HL-60 (cell line): Measurements from ENCODE around the gene SPTBN1.

Experiments
- CTCF ChIP-seq: IDR thresholded peaks from one replicate; pipeline ENCODE4 v1.5.1; 2011; ENCODE audit warnings: low read length, control low read depth, inconsistent platforms; ENCODE audit not compliant: insufficient read depth
- POLR2AphosphoS5 ChIP-seq: IDR thresholded peaks from 2 replicates; pipeline ENCODE4 v1.6.1; 2012; ENCODE audit warnings: low read depth
- REST ChIP-seq: IDR thresholded peaks from 2 replicates; pipeline ENCODE4 v1.6.1; 2012; ENCODE audit warnings: low read depth; ENCODE audit not compliant: insufficient replicate concordance
- SPI1 ChIP-seq: IDR thresholded peaks from 2 replicates; pipeline ENCODE4 v1.6.1; 2012; ENCODE audit warnings: low read depth, mild to moderate bottlenecking, borderline replicate concordance

- TF ChIP-seq POLR2AphosphoS5 (no peak), CTCF (no peak), REST (no peak), SPI1 (no peak)
Measured at GRCh38 chr2:54699665-54700064, 243.5 kb downstream of the SPTBN1 start.
